Measurements from ENCODE around the gene DPP10. TPM values are rescaled to one million over a fixed set of nuclear protein-coding genes. Genes with fewer than 3 reads are reported as not detected.

The DPP10 gene
- total RNA-seq, 1 donor from 2014 or later = 6.5 TPM

- H3K4me3 Mint-ChIP-seq = no peak overlapping the region
- no peaks in the 10 kb centered on the region for H3K4me1 Mint-ChIP-seq
- H3K27ac Mint-ChIP-seq = no peak overlapping the region
Measured at GRCh38 chr2:115549611-115550130, 1107.2 kb downstream of the DPP10 start.

DNA sequence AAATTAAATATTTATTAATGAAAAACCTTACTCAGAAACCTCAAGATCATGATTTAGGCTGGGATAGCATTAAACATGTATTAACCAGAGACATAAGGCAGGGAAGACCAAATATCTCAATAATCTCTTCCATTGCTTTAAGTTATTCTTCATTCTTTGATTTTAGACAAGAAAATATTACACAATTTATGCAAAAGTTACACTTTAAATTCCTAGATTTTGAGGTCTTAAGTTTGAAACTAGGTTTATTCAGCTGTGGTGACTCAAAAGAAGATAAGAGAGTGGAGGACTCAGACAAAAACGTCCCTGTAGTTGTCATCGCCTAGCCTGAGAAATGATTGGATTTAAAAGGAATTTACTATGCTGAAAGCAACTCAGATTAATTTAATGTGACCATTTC is 1110.3 kb downstream of the DPP10 start:
- H4K20me1 ChIP-seq (ENCODE audit: low read depth) = no peaks in the 10 kb centered on the region
- no peak overlapping the region for H3K27ac ChIP-seq
- Mint-ChIP-seq H3K27me3 (ENCODE audit: insufficient read depth, low read depth) (no peaks in the 10 kb centered on the region), H3K36me3 (no peaks in the 10 kb centered on the region), H3K4me1 (no peaks in the 10 kb centered on the region), H3K4me3 (no peak overlapping the region), H3K9me3 (no peaks in the 10 kb centered on the region), H3K27ac (no peak overlapping the region)
- H3K9ac ChIP-seq = no peak overlapping the region
- no peak overlapping the region for H3K4me2 ChIP-seq
- H3K4me1 ChIP-seq = no peaks in the 10 kb centered on the region
- H3F3A ChIP-seq (ENCODE audit: low read depth) = no peaks in the 10 kb centered on the region
- no peak overlapping the region for H3K4me3 ChIP-seq
- no peaks in the 10 kb centered on the region for H3K79me2 ChIP-seq (ENCODE audit: low read depth)
- DNase-seq (ENCODE audit: low spot score) = no peak
- TF ChIP-seq EZH2phosphoT487 (IDR thresholded peaks at IDR 0.05) = no peak
- TF ChIP-seq, protein P1, sequence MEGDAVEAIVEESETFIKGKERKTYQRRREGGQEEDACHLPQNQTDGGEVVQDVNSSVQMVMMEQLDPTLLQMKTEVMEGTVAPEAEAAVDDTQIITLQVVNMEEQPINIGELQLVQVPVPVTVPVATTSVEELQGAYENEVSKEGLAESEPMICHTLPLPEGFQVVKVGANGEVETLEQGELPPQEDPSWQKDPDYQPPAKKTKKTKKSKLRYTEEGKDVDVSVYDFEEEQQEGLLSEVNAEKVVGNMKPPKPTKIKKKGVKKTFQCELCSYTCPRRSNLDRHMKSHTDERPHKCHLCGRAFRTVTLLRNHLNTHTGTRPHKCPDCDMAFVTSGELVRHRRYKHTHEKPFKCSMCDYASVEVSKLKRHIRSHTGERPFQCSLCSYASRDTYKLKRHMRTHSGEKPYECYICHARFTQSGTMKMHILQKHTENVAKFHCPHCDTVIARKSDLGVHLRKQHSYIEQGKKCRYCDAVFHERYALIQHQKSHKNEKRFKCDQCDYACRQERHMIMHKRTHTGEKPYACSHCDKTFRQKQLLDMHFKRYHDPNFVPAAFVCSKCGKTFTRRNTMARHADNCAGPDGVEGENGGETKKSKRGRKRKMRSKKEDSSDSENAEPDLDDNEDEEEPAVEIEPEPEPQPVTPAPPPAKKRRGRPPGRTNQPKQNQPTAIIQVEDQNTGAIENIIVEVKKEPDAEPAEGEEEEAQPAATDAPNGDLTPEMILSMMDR (IDR thresholded peaks at IDR 0.05) = no peak
- TF ChIP-seq EZH2 (IDR thresholded peaks at IDR 0.05) = no peak
- H3K9me3 ChIP-seq (ENCODE audit: low read depth) = no peaks in the 10 kb centered on the region
- H3K36me3 ChIP-seq = no peaks in the 10 kb centered on the region
- no peak overlapping the region for H2AFZ ChIP-seq (replicated peaks)
- H3K27me3 ChIP-seq = no peaks in the 10 kb centered on the region

More at GRCh38 chr2:115549611-115550130, 1107.2 kb downstream of the DPP10 start:
- no peaks in the 10 kb centered on the region for H3F3A ChIP-seq (ENCODE audit: low read depth)
- no peaks in the 10 kb centered on the region for H3K27me3 ChIP-seq
- H3K4me2 ChIP-seq = no peak overlapping the region
- no peaks in the 10 kb centered on the region for H3K4me1 ChIP-seq
- H3K9ac ChIP-seq = no peak overlapping the region
- H3K36me3 Mint-ChIP-seq = no peaks in the 10 kb centered on the region
- H3K9me3 Mint-ChIP-seq = no peaks in the 10 kb centered on the region
- no peaks in the 10 kb centered on the region for H3K27me3 Mint-ChIP-seq (ENCODE audit: insufficient read depth, low read depth)
- no peaks in the 10 kb centered on the region for H3K79me2 ChIP-seq (ENCODE audit: low read depth)
- no peaks in the 10 kb centered on the region for H3K9me3 ChIP-seq (ENCODE audit: low read depth)
- no peaks in the 10 kb centered on the region for H3K36me3 ChIP-seq
- TF ChIP-seq EZH2 (IDR thresholded peaks at IDR 0.05) = no peak
- TF ChIP-seq, protein P1 (IDR thresholded peaks at IDR 0.05) = no peak
- no peak for TF ChIP-seq EZH2phosphoT487 (IDR thresholded peaks at IDR 0.05)
- DNase-seq (ENCODE audit: low spot score) = no peak
- no peak overlapping the region for H3K27ac ChIP-seq
- no peak overlapping the region for H2AFZ ChIP-seq (replicated peaks)
- H3K4me3 ChIP-seq = no peak overlapping the region
- no peaks in the 10 kb centered on the region for H4K20me1 ChIP-seq (ENCODE audit: low read depth)

DNA sequence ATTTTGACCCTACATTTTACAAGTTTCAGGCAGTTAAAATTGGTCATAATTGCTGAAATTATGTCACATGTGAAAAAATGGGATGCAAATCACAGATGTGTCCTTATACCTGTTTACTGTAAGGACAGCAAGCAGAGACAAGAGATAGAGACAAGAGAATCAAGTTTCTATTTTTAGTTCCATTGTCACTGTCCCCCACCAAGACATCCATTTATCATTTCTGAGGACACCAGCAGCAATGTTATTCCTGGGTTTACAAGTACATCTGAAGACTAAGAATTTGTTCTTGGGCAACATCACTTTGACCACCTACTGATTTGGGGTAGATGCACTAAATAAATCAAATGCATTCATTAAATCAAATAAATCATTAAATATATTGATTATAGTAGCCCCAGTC is 1111.7 kb downstream of the DPP10 start:
- no peaks in the 10 kb centered on the region for H3K79me2 ChIP-seq (ENCODE audit: low read depth)
- H2AFZ ChIP-seq (replicated peaks) = no peak overlapping the region
- no peak overlapping the region for H3K27ac ChIP-seq
- Mint-ChIP-seq H3K4me3 (no peak overlapping the region), H3K27me3 (ENCODE audit: insufficient read depth, low read depth) (no peaks in the 10 kb centered on the region), H3K4me1 (no peaks in the 10 kb centered on the region), H3K9me3 (no peaks in the 10 kb centered on the region), H3K36me3 (no peaks in the 10 kb centered on the region), H3K27ac (no peak overlapping the region)
- H3F3A ChIP-seq (ENCODE audit: low read depth) = no peaks in the 10 kb centered on the region
- no peaks in the 10 kb centered on the region for H3K36me3 ChIP-seq
- no peaks in the 10 kb centered on the region for H4K20me1 ChIP-seq (ENCODE audit: low read depth)
- no peaks in the 10 kb centered on the region for H3K4me1 ChIP-seq
- no peak for DNase-seq (ENCODE audit: low spot score)
- H3K9ac ChIP-seq = no peak overlapping the region
- H3K27me3 ChIP-seq = no peaks in the 10 kb centered on the region
- no peak overlapping the region for H3K4me3 ChIP-seq
- no peaks in the 10 kb centered on the region for H3K9me3 ChIP-seq (ENCODE audit: low read depth)
- TF ChIP-seq EZH2 (IDR thresholded peaks at IDR 0.05) = no peak
- TF ChIP-seq, protein P1 (IDR thresholded peaks at IDR 0.05) = no peak
- TF ChIP-seq EZH2phosphoT487 (IDR thresholded peaks at IDR 0.05) = no peak
- H3K4me2 ChIP-seq = no peak overlapping the region

All from neural progenitor cell (in vitro differentiated cells).